AG10803 (cell line): ENCODE results near the gene RBM18.

ENCODE experiments used
- DNase-seq: peaks from one replicate; pipeline ENCODE4 v3.0.0; 2010; ENCODE audit warnings: low read depth
- H3K4me3 ChIP-seq: 2 replicates; pipeline ENCODE4 v1.5.1; 2011; ENCODE audit warnings: mild to moderate bottlenecking, low read length, control low read depth
- TF ChIP-seq, protein P1 (sequence below): conservative IDR thresholded peaks from 2 replicates; pipeline ENCODE4 v1.5.1; 2011; ENCODE audit warnings: mild to moderate bottlenecking, low read length, control low read depth, inconsistent platforms

RBM18 gene

DNA sequence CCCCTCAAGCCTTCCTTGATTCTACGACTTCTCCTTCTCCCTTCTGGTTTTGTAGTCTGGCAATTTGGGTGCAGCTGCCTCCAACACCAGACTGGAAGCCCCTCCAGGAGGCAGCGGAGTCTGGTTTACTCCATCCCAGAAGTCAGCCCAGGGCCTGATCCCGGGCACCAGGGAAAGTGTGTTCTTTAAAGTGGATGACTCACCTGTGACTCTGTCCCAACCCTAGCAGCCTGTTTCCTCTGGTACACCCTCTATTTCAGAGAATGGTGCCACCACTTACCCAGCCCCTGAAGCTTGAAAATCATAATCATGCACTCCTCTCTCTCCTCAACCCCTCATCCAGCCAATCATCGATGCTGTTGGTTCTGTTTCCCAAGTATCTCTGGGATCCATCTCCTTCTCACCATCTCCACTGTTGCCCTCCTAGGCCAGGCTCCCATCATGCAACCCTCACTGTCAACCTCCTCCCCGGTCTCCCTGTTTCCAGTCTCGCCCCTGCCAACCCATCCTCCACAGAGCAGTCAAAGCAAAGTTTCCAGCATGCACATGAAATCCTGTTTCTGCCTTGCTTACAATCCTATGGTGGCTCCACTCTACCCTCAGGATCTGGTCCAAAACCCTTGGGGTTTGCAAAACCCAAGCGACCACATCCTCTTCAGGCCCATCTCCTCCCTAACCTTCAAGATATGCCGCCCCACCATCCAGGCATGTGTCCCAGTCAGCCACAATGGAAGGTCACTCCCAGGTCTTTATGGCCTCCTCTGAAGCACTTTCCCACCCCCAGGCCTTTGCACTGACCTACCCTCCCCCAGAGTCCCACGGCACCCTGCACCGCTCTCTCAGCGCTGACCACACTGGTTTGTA is 46.3 kb downstream of the RBM18 start:
- no peak overlapping the region for H3K4me3 ChIP-seq
- peak; percentile 25 for DNase-seq
- TF ChIP-seq, protein P1, sequence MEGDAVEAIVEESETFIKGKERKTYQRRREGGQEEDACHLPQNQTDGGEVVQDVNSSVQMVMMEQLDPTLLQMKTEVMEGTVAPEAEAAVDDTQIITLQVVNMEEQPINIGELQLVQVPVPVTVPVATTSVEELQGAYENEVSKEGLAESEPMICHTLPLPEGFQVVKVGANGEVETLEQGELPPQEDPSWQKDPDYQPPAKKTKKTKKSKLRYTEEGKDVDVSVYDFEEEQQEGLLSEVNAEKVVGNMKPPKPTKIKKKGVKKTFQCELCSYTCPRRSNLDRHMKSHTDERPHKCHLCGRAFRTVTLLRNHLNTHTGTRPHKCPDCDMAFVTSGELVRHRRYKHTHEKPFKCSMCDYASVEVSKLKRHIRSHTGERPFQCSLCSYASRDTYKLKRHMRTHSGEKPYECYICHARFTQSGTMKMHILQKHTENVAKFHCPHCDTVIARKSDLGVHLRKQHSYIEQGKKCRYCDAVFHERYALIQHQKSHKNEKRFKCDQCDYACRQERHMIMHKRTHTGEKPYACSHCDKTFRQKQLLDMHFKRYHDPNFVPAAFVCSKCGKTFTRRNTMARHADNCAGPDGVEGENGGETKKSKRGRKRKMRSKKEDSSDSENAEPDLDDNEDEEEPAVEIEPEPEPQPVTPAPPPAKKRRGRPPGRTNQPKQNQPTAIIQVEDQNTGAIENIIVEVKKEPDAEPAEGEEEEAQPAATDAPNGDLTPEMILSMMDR = no peak

GRCh38 chr9:122217640-122218039 is 47.0 kb downstream of the RBM18 start:
- H3K4me3 ChIP-seq = no peak overlapping the region
- no peak for DNase-seq

DNA sequence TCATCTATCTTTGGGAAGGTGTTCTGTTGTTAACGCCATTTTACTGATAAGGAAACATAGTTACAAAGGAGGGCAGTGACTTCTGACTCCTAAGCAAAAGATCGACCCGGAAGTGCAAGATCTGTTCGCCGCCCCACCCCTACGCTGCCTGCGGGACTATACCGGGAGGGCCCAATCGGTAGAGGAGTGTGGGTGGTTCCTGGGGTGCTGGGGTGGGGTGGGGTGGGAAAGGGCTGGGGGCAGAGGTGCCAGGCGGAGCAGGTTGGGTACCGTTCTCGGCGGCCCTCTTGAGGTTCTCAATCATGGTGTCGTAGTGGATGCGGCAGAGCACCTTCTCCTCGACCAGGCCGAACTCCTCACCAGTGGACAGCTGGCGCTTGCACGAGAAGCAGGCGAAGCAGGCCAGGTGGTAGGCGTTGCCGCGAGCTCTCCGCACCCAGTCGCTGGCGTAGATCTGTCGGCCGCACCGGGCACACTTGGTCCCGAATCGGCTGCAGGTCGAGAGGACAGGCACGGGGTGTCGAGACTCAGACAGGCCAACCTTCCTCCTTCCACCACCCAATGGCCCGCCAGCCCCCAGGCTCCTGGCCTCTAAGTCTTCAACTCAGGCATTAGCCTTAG is 47.7 kb downstream of the RBM18 start:
- DNase-seq = no peak
- TF ChIP-seq, protein P1 = no peak
- H3K4me3 ChIP-seq = no peak overlapping the region

More at GRCh38 chr9:122217640-122218039, 47.0 kb downstream of the RBM18 start:
- TF ChIP-seq, protein P1 = no peak

GRCh38 chr9:122216138-122216797 is 48.4 kb downstream of the RBM18 start:
- TF ChIP-seq, protein P1 = no peak
- DNase-seq = no peak
- no peak overlapping the region for H3K4me3 ChIP-seq

- no peak for DNase-seq
- no peak overlapping the region for H3K4me3 ChIP-seq
- TF ChIP-seq, protein P1 = no peak
Observed at GRCh38 chr9:122215663-122216062, 49.0 kb downstream of the RBM18 start.

- DNase-seq = no peak
- TF ChIP-seq, protein P1 = no peak
- H3K4me3 ChIP-seq = no peak overlapping the region
Observed at GRCh38 chr9:122214507-122214906, 50.1 kb downstream of the RBM18 start.
